CD14-positive monocyte (primary cell): ENCODE results near the gene DNMT3A. TPM values are rescaled to one million over a fixed set of nuclear protein-coding genes. Genes with fewer than 3 reads are reported as not detected.
A peak's percentile ranks its signal among the peaks of the same experiment; 100 is the strongest.

Experiments used
- DNase-seq, 3 donors: peaks; one replicate each; pipeline ENCODE4 v3.0.0-alpha.2; 2011 to 2022
- H2AFZ ChIP-seq: 2 replicates; pipeline ENCODE4 v1.6.0; 2012; ENCODE audit warnings: mild to moderate bottlenecking, low read depth, low read length, inconsistent platforms; ENCODE audit not compliant: insufficient read depth, poor library complexity, severe bottlenecking
- H3K27ac ChIP-seq, 2 donors: 1 replicate in 1 of 2; 2 replicates in 1 of 2; pipeline ENCODE4 v1.5.1; 2012 to 2013; ENCODE audit warnings: low read length in 2 of 2, control low read depth in 1 of 2, inconsistent platforms in 1 of 2, low read depth in 1 of 2, mild to moderate bottlenecking in 1 of 2
- H3K27me3 ChIP-seq, 2 donors: one replicate each; pipeline versions ENCODE4 v1.6.0 to v1.6.1; 2011 to 2013; ENCODE audit warnings: low read length in 2 of 2; ENCODE audit not compliant: control insufficient read depth in 2 of 2, insufficient read depth in 2 of 2
- H3K36me3 ChIP-seq, 2 donors: replicated peaks in 1 of 2; 1 replicate in 1 of 2; 2 replicates in 1 of 2; pipeline versions ENCODE4 v1.5.1 to v1.6.1; 2012 to 2013; ENCODE audit warnings: low read length in 2 of 2, control low read depth in 1 of 2, inconsistent platforms in 1 of 2, mild to moderate bottlenecking in 1 of 2; ENCODE audit not compliant: insufficient read depth in 2 of 2, control insufficient read depth in 1 of 2
- H3K4me1 ChIP-seq, 2 donors: 1 replicate in 1 of 2; 2 replicates in 1 of 2; pipeline versions ENCODE4 v1.5.1 to v1.6.1; 2012 to 2013; ENCODE audit warnings: low read length in 2 of 2, control low read depth in 1 of 2, inconsistent platforms in 1 of 2, mild to moderate bottlenecking in 1 of 2, moderate library complexity in 1 of 2; ENCODE audit not compliant: insufficient read depth in 2 of 2, control insufficient read depth in 1 of 2
- H3K4me2 ChIP-seq: replicated peaks from 2 replicates; pipeline ENCODE3; 2012; ENCODE audit warnings: low read length, moderate library complexity, mild to moderate bottlenecking; ENCODE audit not compliant: poor library complexity, severe bottlenecking; ENCODE audit errors: extremely low read depth
- H3K4me3 ChIP-seq, 3 experiments: fragments of 200-600 bp in 1 of 3; sonication (generic) in 1 of 3; replicated peaks in 1 of 3; 1 replicate in 2 of 3; 2 replicates in 1 of 3; pipeline ENCODE4 v1.5.1; 2011 to 2013; ENCODE audit warnings: low read length in 3 of 3, mild to moderate bottlenecking in 3 of 3, control low read depth in 2 of 3, low read depth in 2 of 3, inconsistent platforms in 1 of 3, moderate library complexity in 1 of 3
- H3K79me2 ChIP-seq: 2 replicates; pipeline ENCODE4 v1.6.0; 2012; ENCODE audit warnings: mild to moderate bottlenecking, control low read depth, inconsistent platforms, low read length, moderate library complexity; ENCODE audit not compliant: insufficient read depth
- H3K9ac ChIP-seq: 2 replicates; pipeline ENCODE4 v1.6.0; 2017; ENCODE audit warnings: low read length, mild to moderate bottlenecking; ENCODE audit not compliant: insufficient read depth, poor library complexity, severe bottlenecking
- H3K9me3 ChIP-seq, 2 donors: replicated peaks in 1 of 2; 1 replicate in 1 of 2; 2 replicates in 1 of 2; pipeline versions ENCODE4 v1.5.1 to v1.6.1; 2012 to 2013; ENCODE audit warnings: low read length in 2 of 2, control low read depth in 1 of 2; ENCODE audit not compliant: control insufficient read depth in 1 of 2, insufficient read depth in 1 of 2
- H4K20me1 ChIP-seq: 2 replicates; pipeline ENCODE4 v1.6.0; 2012; ENCODE audit warnings: mild to moderate bottlenecking, low read length, control low read depth, moderate library complexity; ENCODE audit not compliant: insufficient read depth
- H3K27ac Mint-ChIP-seq, 7 donors: one replicate each; pipeline ENCODE4 v1.8.0; 2020; ENCODE audit warnings: mild to moderate bottlenecking in 7 of 7, mixed read lengths in 7 of 7, moderate library complexity in 6 of 7, inconsistent platforms in 2 of 7
- H3K27me3 Mint-ChIP-seq, 3 donors: one replicate each; pipeline ENCODE4 v1.8.0; 2021 to 2022; ENCODE audit warnings: low read depth in 3 of 3, mild to moderate bottlenecking in 3 of 3, mixed read lengths in 3 of 3, moderate library complexity in 3 of 3, inconsistent platforms in 1 of 3
- H3K36me3 Mint-ChIP-seq, 2 donors: one replicate each; pipeline ENCODE4 v1.8.0; 2020; ENCODE audit warnings: mixed read lengths in 2 of 2, inconsistent platforms in 1 of 2, mild to moderate bottlenecking in 1 of 2
- H3K4me1 Mint-ChIP-seq: one replicate; pipeline ENCODE4 v1.8.0; 2020; ENCODE audit warnings: mild to moderate bottlenecking, mixed read lengths
- H3K4me3 Mint-ChIP-seq, 2 donors: one replicate each; pipeline ENCODE4 v1.8.0; 2020; ENCODE audit warnings: mild to moderate bottlenecking in 2 of 2, mixed read lengths in 2 of 2, moderate library complexity in 1 of 2
- H3K9me3 Mint-ChIP-seq, 7 donors: one replicate each; pipeline ENCODE4 v1.8.0; 2020 to 2022; ENCODE audit warnings: mixed read lengths in 7 of 7, mild to moderate bottlenecking in 6 of 7, moderate library complexity in 6 of 7, inconsistent platforms in 2 of 7
- CTCF ChIP-seq: fragments of 200-600 bp; IDR thresholded peaks from one replicate; pipeline ENCODE4 v1.8.0; 2022; ENCODE audit warnings: antibody characterized with exemption, mild to moderate bottlenecking
- WGBS: methylation state at CpG from one replicate; pipeline ENCODE4 v1.1.5; 2013; ENCODE audit warnings: missing lambda C conversion rate; ENCODE audit not compliant: insufficient coverage; 5-methylcytosine and 5-hydroxymethylcytosine counted together
- intact Hi-C, 2 donors: fragments of 100-400 bp; cut with micrococcal nuclease; formaldehyde crosslinking; loops; one replicate each; pipeline versions ENCODE4 v1.15.0 to v1.15.1; 2023
- polyA plus RNA-seq, 3 donors: library from polyadenylated mRNA; depleted of rRNA in 1 of 3; unstranded in 2 of 3; stranded (reverse) in 1 of 3; fragments of 300-500 nt in 2 of 3; fragments of >200 nt in 1 of 3; fragmentation: Illumina TruSeq in 2 of 3; gene quantifications; 1 replicate in 2 of 3; 2 replicates in 1 of 3; pipeline ENCODE4 v1.2.3, GENCODE V29; 2012 to 2021

Gene DNMT3A
- polyA plus RNA-seq, 3 donors, result 1.7 to 7.9 (median 2.7) TPM

GRCh38 chr2:25362434-25363145, 20.9 kb upstream of the DNMT3A start:
- Histone ChIP-seq H3K4me3 (peak overlapping the region; percentile 42 to 85 (median 57)), H3K9me3 (no peaks in the 10 kb centered on the region), H3K79me2 (no peaks in the 10 kb centered on the region), H4K20me1 (no peaks in the 10 kb centered on the region), H3K4me1 (peaks cover 12 to 19% of the 10 kb centered on the region in 2 donors), H3K27me3 (no peaks in the 10 kb centered on the region), H3K9ac (peak overlapping the region; percentile 45), H2AFZ (peak overlapping the region; percentile 74), H3K27ac (peak overlapping the region; percentile 63 to 79), H3K36me3 (no peaks in the 10 kb centered on the region), H3K4me2 (peak overlapping the region; percentile 81)
- no peaks in the 10 kb centered on the region for H3K36me3 Mint-ChIP-seq
- intact Hi-C loops, result loop anchor here in 1 of 2 donors (5.0 kb wide), 1 partner anchor 205 kb away; no protein-coding TSS in a partner anchor
- peaks cover 12% of the 10 kb centered on the region for H3K4me1 Mint-ChIP-seq
- peak overlapping the region; percentile 87 to 97 (median 91) for H3K27ac Mint-ChIP-seq
- peak; percentile 75 to 91 (median 81) for DNase-seq
- WGBS, result 10% methylated on average over 16 of the region's 21 CpGs
- peak overlapping the region; percentile 80 to 99 for H3K4me3 Mint-ChIP-seq
- H3K9me3 Mint-ChIP-seq, result peaks cover 0 to 2% (median 0%) of the 10 kb centered on the region in 7 donors
- H3K27me3 Mint-ChIP-seq, result peaks cover 2 to 9% (median 4%) of the 10 kb centered on the region in 3 donors
- TF ChIP-seq CTCF, result no peak

- H3K27ac Mint-ChIP-seq, result peak overlapping the region; percentile 87 to 97 (median 91)
- TF ChIP-seq CTCF, result peak; percentile 95
- H3K9me3 Mint-ChIP-seq, result peaks cover 0 to 2% (median 0%) of the 10 kb centered on the region in 7 donors
- peak; percentile 88 to 93 (median 93) for DNase-seq
- H3K4me3 Mint-ChIP-seq, result peak overlapping the region; percentile 80 to 99
- no peaks in the 10 kb centered on the region for H4K20me1 ChIP-seq
- peaks cover 12% of the 10 kb centered on the region for H3K4me1 Mint-ChIP-seq
- 0% methylated on average over 12 of the region's 16 CpGs for WGBS
- peak overlapping the region; percentile 42 to 85 (median 57) for H3K4me3 ChIP-seq
- H3K9ac ChIP-seq, result peak overlapping the region; percentile 45
- H3K4me1 ChIP-seq, result peaks cover 12 to 19% of the 10 kb centered on the region in 2 donors
- peak overlapping the region; percentile 74 for H2AFZ ChIP-seq
- no peaks in the 10 kb centered on the region for H3K9me3 ChIP-seq
- H3K79me2 ChIP-seq, result no peaks in the 10 kb centered on the region
- H3K36me3 Mint-ChIP-seq, result no peaks in the 10 kb centered on the region
- peaks cover 4 to 5% (median 4%) of the 10 kb centered on the region in 3 donors for H3K27me3 Mint-ChIP-seq
- intact Hi-C loops, result loop anchor here in 1 of 2 donors (5.0 kb wide), 1 partner anchor 205 kb away; no protein-coding TSS in a partner anchor
- peak overlapping the region; percentile 63 to 79 for H3K27ac ChIP-seq
- peak overlapping the region; percentile 81 for H3K4me2 ChIP-seq
- H3K27me3 ChIP-seq, result no peaks in the 10 kb centered on the region
- H3K36me3 ChIP-seq, result no peaks in the 10 kb centered on the region
Measured at GRCh38 chr2:25362049-25362433, 20.3 kb upstream of the DNMT3A start.
